A673 (cell line): Measurements from ENCODE around the gene TTLL5.

ENCODE experiments used
- CTCF ChIP-seq: fragments of 300-800, 200-600 bp; sonication (generic); conservative IDR thresholded peaks from 2 replicates; pipeline ENCODE4 v1.5.1; 2017; ENCODE audit warnings: low read depth, mild to moderate bottlenecking, antibody characterized with exemption, low read length, moderate library complexity, mixed read lengths
- EZH2 ChIP-seq: fragments of 200-600 bp; sonication (generic); IDR thresholded peaks from 2 replicates; pipeline ENCODE4 v1.6.1; 2017; ENCODE audit warnings: borderline replicate concordance, low read depth, mild to moderate bottlenecking, mixed read lengths, antibody characterized with exemption, low read length; ENCODE audit not compliant: poor library complexity, severe bottlenecking

- TF ChIP-seq CTCF: no peak
- TF ChIP-seq EZH2: no peak
Measured at GRCh38 chr14:75661499-75661814, 411 bp downstream of the TTLL5 start.
